COLO829 (cell line): ENCODE measurements around the gene MAD1L1.
A peak's percentile ranks its signal among the peaks of the same experiment; 100 is the strongest.

Source experiments
- DNase-seq: peaks from one replicate; pipeline ENCODE4 v3.0.0; 2012; ENCODE audit warnings: low spot score

Gene MAD1L1

DNA sequence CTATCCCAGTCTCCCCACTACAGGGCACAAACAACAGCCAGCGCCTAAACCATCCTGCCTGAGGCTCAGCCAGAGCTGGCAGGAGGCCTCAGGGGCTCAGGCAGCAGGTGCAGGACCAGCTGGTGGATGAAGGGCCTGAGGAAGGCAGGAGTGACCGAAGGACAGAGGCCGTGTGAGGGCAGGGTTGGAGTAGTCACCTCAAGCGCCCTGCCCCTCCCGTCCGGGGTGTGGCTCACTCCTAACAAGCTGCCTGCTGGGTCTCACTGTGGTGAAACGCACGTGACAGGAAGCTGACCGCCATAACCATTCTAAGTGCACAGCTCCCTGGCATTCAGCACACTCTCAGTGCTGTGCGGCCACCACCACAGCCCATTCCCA lies 281.6 kb downstream of the MAD1L1 start:
- no peak for DNase-seq

GRCh38 chr7:1950452-1951158 lies 282.1 kb downstream of the MAD1L1 start:
- DNase-seq = no peak

DNA sequence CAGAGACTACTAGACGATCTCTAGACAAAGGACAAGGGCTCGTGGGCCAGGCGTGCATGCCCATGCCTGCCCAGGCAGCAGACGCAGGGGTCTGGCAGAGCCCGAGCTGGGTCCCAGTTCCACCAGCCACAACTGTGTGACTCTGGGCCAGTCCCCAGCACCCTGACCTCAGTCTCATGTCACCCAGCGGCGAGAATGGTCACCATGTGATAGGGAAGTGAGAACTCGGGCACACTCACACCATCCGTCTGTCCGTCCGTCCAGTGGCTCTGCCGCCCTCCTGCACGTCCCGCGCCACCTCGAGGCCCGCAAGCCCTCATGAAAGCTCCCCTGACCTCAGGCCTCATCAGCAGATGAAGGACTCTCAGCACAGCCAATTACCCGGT lies 282.7 kb downstream of the MAD1L1 start:
- DNase-seq = no peak

GRCh38 chr7:1949681-1950055 lies 283.1 kb downstream of the MAD1L1 start:
- no peak for DNase-seq

GRCh38 chr7:1948887-1949680 lies 283.7 kb downstream of the MAD1L1 start:
- no peak for DNase-seq

DNA sequence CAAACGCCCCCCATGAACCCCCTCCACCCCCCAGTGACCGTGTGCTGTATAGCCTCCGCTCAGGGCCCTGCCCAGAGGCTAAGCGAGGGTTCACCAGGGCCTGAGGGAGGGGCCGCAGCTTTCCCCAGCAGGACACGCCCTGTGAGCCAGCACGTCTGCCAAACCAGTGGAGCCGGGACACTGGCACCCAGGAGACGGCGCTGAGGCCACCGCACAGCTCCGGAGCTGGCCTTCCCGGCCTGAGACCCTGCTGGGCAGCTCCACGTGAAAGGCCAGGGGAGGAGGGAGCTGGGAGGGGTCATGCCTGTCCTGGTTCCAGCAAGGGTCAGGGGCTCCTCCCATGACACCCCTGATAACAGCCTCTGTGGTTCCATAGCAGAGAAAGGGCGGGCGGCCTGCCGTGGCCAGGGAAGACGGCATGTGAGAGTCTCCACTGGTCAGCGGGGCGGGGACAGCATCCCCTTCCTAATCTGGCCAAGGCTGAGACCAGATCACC lies 284.4 kb downstream of the MAD1L1 start:
- DNase-seq = no peak

DNA sequence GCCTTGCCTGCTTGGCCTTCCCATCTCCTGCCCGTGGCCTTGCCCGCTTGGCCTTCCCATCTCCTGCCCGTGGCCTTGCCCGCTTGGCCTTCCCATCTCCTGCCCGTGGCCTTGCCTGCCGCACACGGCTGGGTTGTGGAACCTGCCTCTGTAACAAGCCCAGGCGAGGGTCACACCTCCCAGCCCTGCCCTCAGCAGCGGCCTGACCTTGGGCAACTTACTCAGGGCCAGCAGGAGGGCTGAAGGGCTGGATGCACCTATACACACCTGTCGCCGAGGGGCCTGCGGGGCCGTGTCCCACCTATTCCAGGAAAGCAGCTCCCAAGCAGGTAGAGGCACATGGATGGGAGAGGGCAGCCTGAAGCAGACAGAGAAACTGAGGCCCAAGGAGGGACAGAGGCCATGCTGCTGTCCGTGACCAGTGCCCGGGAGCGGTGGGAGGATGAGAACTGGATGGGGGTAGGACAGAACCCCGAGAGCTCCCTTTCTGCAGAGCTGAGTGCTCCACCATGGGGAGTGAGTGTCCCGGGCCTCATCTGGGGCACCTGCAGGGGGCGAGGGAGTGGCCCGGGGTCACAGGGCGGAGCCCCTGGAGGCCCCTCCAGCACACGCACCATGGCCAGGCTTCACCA lies 285.0 kb downstream of the MAD1L1 start:
- DNase-seq = no peak

DNA sequence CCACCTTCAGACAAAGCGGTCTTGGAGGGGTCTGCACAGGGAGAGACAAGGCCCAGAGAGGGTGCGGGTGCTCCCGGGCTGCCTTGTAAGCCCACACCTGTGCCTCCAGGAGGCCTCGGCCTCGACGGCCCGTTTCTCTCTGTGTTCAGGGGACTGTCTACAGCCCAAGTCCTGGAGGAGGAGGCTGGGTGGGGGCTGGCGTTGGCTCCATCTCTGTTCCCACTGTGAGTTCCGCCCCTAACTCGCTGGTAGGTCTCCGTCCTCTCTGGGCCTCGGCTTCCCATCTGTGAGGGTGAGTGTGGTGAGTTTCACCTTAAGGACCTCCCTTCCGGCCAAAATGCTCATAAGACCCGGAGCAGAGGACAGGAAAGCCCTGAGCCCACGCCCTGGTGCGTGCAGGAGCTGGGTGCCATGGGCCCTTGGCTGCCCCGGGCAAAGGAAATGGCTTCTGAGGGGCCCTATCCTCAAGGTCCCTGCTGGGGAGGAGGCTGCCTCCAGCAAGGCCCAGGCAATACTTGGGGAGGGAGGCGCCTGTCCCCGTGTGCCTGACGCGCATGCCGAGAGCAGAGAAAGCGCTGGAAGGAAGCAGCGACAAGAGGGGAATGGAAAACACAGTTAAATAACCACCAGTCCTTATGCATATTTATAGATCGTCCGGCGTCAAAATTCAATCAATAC lies 285.8 kb downstream of the MAD1L1 start:
- DNase-seq = no peak

DNA sequence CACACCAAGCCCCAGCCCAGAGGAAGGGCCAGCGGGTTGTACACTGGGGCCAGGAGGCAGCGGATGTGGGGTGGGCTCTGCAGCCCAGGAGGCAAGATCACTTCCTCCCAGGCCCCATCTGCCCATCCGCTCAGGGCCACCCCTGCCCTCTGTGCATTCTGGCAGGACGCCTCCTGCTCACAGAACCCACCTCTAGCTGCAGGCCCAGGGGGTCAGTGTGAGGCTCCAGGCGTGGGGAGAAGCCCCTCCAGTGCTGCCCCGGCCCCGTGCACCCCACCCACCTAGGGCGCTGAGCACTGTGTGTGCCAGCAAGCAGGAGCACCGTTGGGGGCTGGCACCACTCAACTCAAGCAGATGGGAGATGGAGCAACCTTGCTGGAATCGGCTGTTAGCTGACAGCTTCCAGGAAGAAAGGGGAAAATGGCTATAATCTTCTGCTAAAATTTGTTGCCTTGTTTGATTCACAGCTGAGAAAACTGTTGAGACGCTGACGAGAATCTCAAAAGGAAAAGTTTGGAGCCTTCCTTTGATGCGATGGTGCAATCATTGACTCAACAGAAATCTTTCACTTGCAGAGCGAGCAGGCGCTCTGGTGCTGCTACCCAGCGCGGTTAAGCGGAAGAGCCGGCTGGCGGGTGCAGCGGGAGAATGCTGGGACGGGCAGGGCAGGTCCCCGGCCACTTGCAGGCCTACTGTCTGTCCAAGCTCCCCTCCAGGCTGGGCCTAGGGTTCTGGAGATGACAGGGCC lies 286.5 kb downstream of the MAD1L1 start:
- no peak for DNase-seq

- no peak for DNase-seq
Observed at GRCh38 chr7:1945558-1945957, 287.2 kb downstream of the MAD1L1 start.

GRCh38 chr7:1944619-1945210 lies 288.0 kb downstream of the MAD1L1 start:
- no peak for DNase-seq

- DNase-seq = no peak
Observed at GRCh38 chr7:1943933-1944618, 288.7 kb downstream of the MAD1L1 start.

- DNase-seq = no peak
Observed at GRCh38 chr7:1943326-1943725, 289.4 kb downstream of the MAD1L1 start.

- no peak for DNase-seq
Observed at GRCh38 chr7:1942941-1943289, 289.8 kb downstream of the MAD1L1 start.

- DNase-seq = no peak
Observed at GRCh38 chr7:1942243-1942940, 290.4 kb downstream of the MAD1L1 start.

- DNase-seq = no peak
Observed at GRCh38 chr7:1941464-1942242, 291.1 kb downstream of the MAD1L1 start.

- DNase-seq = no peak
Observed at GRCh38 chr7:1940863-1941262, 291.9 kb downstream of the MAD1L1 start.

- DNase-seq = peak; percentile 90
Observed at GRCh38 chr7:1940402-1940786, 292.4 kb downstream of the MAD1L1 start.
